Measurements from ENCODE around the gene FBXO34. TPM values are rescaled to one million over a fixed set of nuclear protein-coding genes. Genes with fewer than 3 reads are reported as not detected.

The FBXO34 gene
- total and polyA plus RNA-seq, 12 donors: 5.9 to 31.0 (median 18.5) TPM

DNA sequence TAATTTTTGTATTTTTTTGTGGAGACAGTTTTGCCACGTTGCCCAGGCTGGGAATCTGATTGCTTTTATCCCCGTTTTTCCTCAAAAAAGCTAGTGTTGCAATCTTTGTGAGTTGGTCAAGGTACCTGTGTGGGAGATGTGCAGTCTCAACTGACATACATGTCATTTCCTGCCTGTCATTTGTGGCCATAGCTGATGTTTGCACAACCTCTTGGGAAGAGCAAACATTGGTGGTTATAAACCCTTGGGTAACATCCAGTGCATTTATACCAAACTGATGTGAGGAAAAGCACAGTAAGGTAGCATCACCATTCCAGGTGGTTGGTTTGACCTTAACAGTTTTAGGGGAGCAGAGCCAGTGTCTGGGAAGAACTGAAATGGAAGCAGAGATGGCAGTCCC, 85.7 kb downstream of the FBXO34 start:
- H3K27me3 ChIP-seq: no peaks in the 10 kb centered on the region
- DNase-seq: no peak
- no peak overlapping the region for H3K27ac ChIP-seq
- peaks cover 0 to 14% of the 10 kb centered on the region in 2 donors for H3K36me3 ChIP-seq (replicated peaks in 1 of 2)
- TF ChIP-seq, protein P1, sequence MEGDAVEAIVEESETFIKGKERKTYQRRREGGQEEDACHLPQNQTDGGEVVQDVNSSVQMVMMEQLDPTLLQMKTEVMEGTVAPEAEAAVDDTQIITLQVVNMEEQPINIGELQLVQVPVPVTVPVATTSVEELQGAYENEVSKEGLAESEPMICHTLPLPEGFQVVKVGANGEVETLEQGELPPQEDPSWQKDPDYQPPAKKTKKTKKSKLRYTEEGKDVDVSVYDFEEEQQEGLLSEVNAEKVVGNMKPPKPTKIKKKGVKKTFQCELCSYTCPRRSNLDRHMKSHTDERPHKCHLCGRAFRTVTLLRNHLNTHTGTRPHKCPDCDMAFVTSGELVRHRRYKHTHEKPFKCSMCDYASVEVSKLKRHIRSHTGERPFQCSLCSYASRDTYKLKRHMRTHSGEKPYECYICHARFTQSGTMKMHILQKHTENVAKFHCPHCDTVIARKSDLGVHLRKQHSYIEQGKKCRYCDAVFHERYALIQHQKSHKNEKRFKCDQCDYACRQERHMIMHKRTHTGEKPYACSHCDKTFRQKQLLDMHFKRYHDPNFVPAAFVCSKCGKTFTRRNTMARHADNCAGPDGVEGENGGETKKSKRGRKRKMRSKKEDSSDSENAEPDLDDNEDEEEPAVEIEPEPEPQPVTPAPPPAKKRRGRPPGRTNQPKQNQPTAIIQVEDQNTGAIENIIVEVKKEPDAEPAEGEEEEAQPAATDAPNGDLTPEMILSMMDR (IDR thresholded peaks at IDR 0.05): no peak
- no peak for TF ChIP-seq POLR2A (IDR thresholded peaks at IDR 0.05)
- no peaks in the 10 kb centered on the region for H3K9me3 ChIP-seq (replicated peaks in 1 of 3)
- intact Hi-C loops (cut with DNase I): loop anchor here (5.0 to 10.0 kb wide), 2 partner anchors 82 to 85 kb away; partner anchors contain the start of gene FBXO34 (in 2 of the 2)
- WGBS, 4 donors: 73 to 88% (median 80%) methylated on average over 2 of the region's 2 CpGs
- no peaks in the 10 kb centered on the region for H3K4me1 ChIP-seq (replicated peaks in 1 of 2)
- no peak overlapping the region for H3K4me3 ChIP-seq

DNA sequence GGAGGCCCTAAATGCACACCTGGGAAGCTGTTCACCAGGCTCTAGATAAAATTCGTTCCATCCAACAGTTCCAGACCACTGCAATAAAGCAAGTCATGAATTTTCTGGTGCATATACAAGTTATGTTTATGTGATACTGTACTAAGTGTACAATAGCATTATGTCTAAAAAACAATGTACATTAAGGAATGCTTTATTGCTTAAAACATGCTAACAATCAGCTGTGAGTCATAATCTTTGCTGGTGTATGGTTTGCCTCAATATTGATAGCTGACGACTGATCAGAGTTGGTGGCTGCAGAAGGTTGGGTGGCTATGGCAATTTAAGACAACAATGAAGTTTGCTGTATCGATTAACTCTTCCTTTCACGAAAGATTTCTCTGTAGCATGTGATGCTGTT, 88.1 kb downstream of the FBXO34 start:
- no peaks in the 10 kb centered on the region for H3K9me3 ChIP-seq (replicated peaks in 1 of 3)
- H3K27me3 ChIP-seq: no peaks in the 10 kb centered on the region
- TF ChIP-seq, protein P1 (IDR thresholded peaks at IDR 0.05): no peak
- no peak for TF ChIP-seq POLR2A (IDR thresholded peaks at IDR 0.05)
- intact Hi-C loops (cut with DNase I): loop anchor here (5.0 to 10.0 kb wide), 2 partner anchors 85 to 87 kb away; partner anchors contain the start of gene FBXO34 (in 2 of the 2)
- no peak overlapping the region for H3K27ac ChIP-seq
- DNase-seq: no peak
- WGBS, 4 donors: 92 to 100% (median 95%) methylated on average over 4 of the region's 4 CpGs
- H3K4me1 ChIP-seq (replicated peaks in 1 of 2): no peaks in the 10 kb centered on the region
- peaks cover 0 to 7% of the 10 kb centered on the region in 2 donors for H3K36me3 ChIP-seq (replicated peaks in 1 of 2)
- H3K4me3 ChIP-seq: no peak overlapping the region

DNA sequence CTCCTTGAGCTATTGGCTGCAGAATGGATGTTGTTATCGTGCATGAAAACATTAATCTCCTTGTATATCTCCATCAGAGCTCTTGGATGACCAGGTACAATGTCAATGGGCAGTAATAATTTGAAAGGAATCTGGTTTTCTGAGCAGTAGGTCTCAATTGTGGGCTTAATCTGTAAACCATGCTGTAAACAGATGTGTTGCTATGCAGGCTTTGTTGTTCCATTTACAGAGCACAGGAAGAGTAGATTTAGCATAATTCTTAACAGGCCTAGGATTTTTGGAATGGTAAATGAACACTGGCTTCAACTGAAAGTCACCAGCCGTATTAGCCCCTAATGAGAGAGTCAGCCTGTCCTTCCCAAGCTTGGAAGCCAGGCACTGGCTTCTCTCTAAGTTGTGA, 90.0 kb downstream of the FBXO34 start:
- Histone ChIP-seq H3K36me3 (replicated peaks in 1 of 2) (no peaks in the 10 kb centered on the region), H3K27me3 (no peaks in the 10 kb centered on the region), H3K9me3 (replicated peaks in 1 of 3) (no peaks in the 10 kb centered on the region), H3K4me1 (replicated peaks in 1 of 2) (no peaks in the 10 kb centered on the region), H3K27ac (no peak overlapping the region), H3K4me3 (no peak overlapping the region)
- no peak for DNase-seq
- WGBS, 4 donors: 89 to 97% (median 91%) methylated on average over 2 of the region's 2 CpGs
- intact Hi-C loops (cut with DNase I): no loop called here
- no peak for TF ChIP-seq POLR2A (IDR thresholded peaks at IDR 0.05)
- TF ChIP-seq, protein P1 (IDR thresholded peaks at IDR 0.05): no peak

DNA sequence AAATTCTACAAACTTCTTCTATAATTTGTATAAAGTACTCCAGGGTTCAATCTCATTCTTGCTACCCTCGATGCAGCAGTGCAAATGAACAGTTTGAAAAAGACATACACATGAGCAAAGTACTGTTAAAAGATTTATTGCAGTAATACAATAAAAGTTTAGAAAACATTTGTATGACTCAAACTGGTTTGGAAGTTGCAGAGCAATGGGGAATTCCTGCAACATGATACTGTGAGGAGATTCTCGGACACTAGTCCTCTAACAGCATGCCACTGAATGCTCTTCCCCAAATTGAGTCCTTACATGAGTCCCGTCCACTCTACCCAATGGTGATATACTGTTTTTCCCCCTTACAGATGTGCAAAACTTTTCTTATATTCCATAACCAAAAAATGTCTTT, 95.0 kb downstream of the FBXO34 start:
- DNase-seq: no peak
- 52 to 82% (median 78%) methylated on average over 3 of the region's 3 CpGs for WGBS, 4 donors
- Histone ChIP-seq H3K27ac (no peak overlapping the region), H3K27me3 (no peaks in the 10 kb centered on the region), H3K9me3 (replicated peaks in 1 of 3) (no peaks in the 10 kb centered on the region), H3K36me3 (replicated peaks in 1 of 2) (peaks cover 0 to 22% of the 10 kb centered on the region in 2 donors), H3K4me3 (no peak overlapping the region), H3K4me1 (replicated peaks in 1 of 2) (no peaks in the 10 kb centered on the region)
- intact Hi-C loops (cut with DNase I): no loop called here
- TF ChIP-seq POLR2A (IDR thresholded peaks at IDR 0.05): no peak
- TF ChIP-seq, protein P1 (IDR thresholded peaks at IDR 0.05): no peak

All from adrenal gland (tissue), 12 donors.